ENCODE data around the gene NLRP12. TPM values are rescaled to one million over a fixed set of nuclear protein-coding genes. Genes with fewer than 3 reads are reported as not detected.

The NLRP12 gene
- polyA plus RNA-seq, 1 of the 3 experiments (the other 2 are of a cell fraction): 0.02 TPM

DNA sequence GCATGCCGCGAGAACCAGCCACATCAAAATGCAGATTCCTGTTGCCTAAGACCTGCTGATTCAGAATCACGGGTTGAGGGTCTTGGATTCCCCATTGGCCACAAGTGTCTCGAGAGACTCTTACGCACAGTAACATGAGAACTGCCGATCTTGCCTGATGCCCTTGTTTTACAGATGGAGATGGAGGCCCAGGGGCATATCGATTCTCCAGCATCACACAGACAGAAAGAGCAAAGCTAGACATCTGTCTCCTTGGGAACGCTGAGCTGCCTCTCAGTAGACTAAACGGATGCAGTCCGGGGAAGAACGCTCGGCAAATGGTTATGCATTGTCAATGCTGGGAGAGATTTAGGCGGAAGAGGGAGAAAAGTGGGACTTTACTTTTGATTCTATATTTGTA lies 5.4 kb downstream of the NLRP12 start (continued):
- TF ChIP-seq, protein P1, sequence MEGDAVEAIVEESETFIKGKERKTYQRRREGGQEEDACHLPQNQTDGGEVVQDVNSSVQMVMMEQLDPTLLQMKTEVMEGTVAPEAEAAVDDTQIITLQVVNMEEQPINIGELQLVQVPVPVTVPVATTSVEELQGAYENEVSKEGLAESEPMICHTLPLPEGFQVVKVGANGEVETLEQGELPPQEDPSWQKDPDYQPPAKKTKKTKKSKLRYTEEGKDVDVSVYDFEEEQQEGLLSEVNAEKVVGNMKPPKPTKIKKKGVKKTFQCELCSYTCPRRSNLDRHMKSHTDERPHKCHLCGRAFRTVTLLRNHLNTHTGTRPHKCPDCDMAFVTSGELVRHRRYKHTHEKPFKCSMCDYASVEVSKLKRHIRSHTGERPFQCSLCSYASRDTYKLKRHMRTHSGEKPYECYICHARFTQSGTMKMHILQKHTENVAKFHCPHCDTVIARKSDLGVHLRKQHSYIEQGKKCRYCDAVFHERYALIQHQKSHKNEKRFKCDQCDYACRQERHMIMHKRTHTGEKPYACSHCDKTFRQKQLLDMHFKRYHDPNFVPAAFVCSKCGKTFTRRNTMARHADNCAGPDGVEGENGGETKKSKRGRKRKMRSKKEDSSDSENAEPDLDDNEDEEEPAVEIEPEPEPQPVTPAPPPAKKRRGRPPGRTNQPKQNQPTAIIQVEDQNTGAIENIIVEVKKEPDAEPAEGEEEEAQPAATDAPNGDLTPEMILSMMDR (IDR thresholded peaks at IDR 0.05): no peak
- TF ChIP-seq MXI1 (IDR thresholded peaks at IDR 0.05; ENCODE audit: low read depth, low read length) (no peak), EZH2phosphoT487 (IDR thresholded peaks at IDR 0.05; ENCODE audit: borderline replicate concordance, low read depth) (no peak), FOXJ3 (CRISPR knock-in tag; IDR thresholded peaks at IDR 0.05) (no peak), RXRA (IDR thresholded peaks at IDR 0.05; ENCODE audit: borderline replicate concordance, low read depth) (no peak)

DNA sequence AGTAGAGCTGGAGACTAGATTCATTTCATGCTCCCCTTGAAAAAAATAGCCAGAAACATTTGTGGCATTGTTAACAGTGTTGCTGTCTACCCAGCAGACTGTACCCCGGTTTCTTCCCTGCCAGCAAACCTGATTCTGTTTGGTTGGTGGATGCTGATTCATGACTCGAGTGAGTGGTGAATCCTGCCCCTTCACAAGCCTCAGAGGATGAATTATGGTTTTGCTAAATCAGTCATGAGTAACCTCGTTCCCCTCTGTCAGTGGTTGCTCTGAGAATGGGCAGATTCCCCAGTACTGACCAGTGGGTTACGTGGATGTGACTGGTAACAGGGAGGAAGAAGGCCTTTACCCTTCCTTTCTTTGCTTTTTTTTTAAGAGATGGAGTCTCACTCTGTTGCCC lies 10.1 kb downstream of the NLRP12 start:
- no peak overlapping the region for H2AFZ ChIP-seq (ENCODE audit: low read depth)
- H3K4me3 ChIP-seq (ENCODE audit: low read depth in 2 of 2, low read length in 1 of 2): no peak overlapping the region
- no peak overlapping the region for H3K27ac ChIP-seq (ENCODE audit: low read depth in 2 of 2, low read length in 1 of 2)
- 10% methylated on average over 4 of the region's 4 CpGs for whole genome bisulfite sequencing (ENCODE audit: low lambda C conversion rate)
- H4K20me1 ChIP-seq (ENCODE audit: insufficient read depth): no peaks in the 10 kb centered on the region
- no peak overlapping the region for H3K9ac ChIP-seq
- no peaks in the 10 kb centered on the region for H3K79me2 ChIP-seq (ENCODE audit: insufficient read depth)
- no peaks in the 10 kb centered on the region for H3K4me1 ChIP-seq (ENCODE audit: control insufficient read depth in 1 of 2, insufficient read depth in 2 of 2, low read depth in 1 of 2, low read length in 1 of 2)
- TF ChIP-seq, protein P2, sequence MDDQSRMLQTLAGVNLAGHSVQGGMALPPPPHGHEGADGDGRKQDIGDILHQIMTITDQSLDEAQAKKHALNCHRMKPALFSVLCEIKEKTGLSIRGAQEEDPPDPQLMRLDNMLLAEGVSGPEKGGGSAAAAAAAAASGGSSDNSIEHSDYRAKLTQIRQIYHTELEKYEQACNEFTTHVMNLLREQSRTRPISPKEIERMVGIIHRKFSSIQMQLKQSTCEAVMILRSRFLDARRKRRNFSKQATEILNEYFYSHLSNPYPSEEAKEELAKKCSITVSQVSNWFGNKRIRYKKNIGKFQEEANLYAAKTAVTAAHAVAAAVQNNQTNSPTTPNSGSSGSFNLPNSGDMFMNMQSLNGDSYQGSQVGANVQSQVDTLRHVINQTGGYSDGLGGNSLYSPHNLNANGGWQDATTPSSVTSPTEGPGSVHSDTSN (IDR thresholded peaks at IDR 0.05): peak; percentile 70
- peak; percentile 29; the same call in 1 of the 2 replicates for TF ChIP-seq TCF12 (IDR thresholded peaks at IDR 0.05)
- no peak for TF ChIP-seq RCOR1 (IDR thresholded peaks at IDR 0.05; ENCODE audit: low read length)
- H3K4me2 ChIP-seq: no peak overlapping the region
- H3K9me3 ChIP-seq: no peaks in the 10 kb centered on the region
- ChIA-PET POLR2A (no interaction called here), CTCF (interaction anchor here (1.8 to 2.6 kb wide), 2 partner anchors 21 to 210 kb away, joined by 5 to 8 read pairs; no protein-coding TSS in a partner anchor)
- DNase-seq: no peak
- no peaks in the 10 kb centered on the region for H3F3A ChIP-seq (replicated peaks; ENCODE audit: insufficient read depth)
- peaks cover 33% of the 10 kb centered on the region for H3K27me3 ChIP-seq (ENCODE audit: insufficient read depth)
- H3K9me2 ChIP-seq: no peaks in the 10 kb centered on the region
- H3K36me3 ChIP-seq (replicated peaks in 1 of 2; ENCODE audit: control insufficient read depth in 1 of 2, insufficient read depth in 2 of 2, low read length in 1 of 2): no peaks in the 10 kb centered on the region

DNA sequence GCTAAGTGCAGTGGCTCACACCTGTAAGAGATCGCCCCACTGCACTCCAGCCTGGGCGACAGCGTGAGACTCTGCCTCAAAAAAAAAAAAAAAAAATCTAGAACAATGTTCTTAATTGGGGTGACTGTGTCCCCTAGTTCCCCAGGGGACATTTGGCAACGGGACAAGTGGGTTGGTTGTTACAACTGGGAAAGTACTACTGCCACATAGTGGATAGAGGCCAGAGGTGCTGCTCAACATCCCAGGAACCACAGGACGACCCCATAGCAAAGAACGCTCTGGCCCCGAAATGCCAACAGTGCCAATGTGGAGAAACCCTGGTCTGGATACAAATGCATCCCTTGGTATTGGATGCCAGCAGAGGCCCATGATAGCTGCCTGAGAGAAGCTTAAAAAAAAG lies 11.8 kb downstream of the NLRP12 start:
- Histone ChIP-seq H2AFZ (ENCODE audit: low read depth) (no peak overlapping the region), H3K36me3 (replicated peaks in 1 of 2; ENCODE audit: control insufficient read depth in 1 of 2, insufficient read depth in 2 of 2, low read length in 1 of 2) (no peaks in the 10 kb centered on the region), H3K79me2 (ENCODE audit: insufficient read depth) (no peaks in the 10 kb centered on the region), H3K9ac (no peak overlapping the region), H3F3A (replicated peaks; ENCODE audit: insufficient read depth) (no peaks in the 10 kb centered on the region), H3K27me3 (ENCODE audit: insufficient read depth) (peaks cover 33% of the 10 kb centered on the region), H3K4me2 (no peak overlapping the region), H3K9me2 (no peaks in the 10 kb centered on the region), H3K27ac (ENCODE audit: low read depth in 2 of 2, low read length in 1 of 2) (no peak overlapping the region), H3K4me3 (ENCODE audit: low read depth in 2 of 2, low read length in 1 of 2) (no peak overlapping the region), H4K20me1 (ENCODE audit: insufficient read depth) (no peaks in the 10 kb centered on the region), H3K9me3 (no peaks in the 10 kb centered on the region), H3K4me1 (ENCODE audit: control insufficient read depth in 1 of 2, insufficient read depth in 2 of 2, low read depth in 1 of 2, low read length in 1 of 2) (no peaks in the 10 kb centered on the region)
- DNase-seq: peak; percentile 39
- 25% methylated on average over 7 of the region's 7 CpGs for WGBS (ENCODE audit: low lambda C conversion rate)
- ChIA-PET POLR2A (no interaction called here), CTCF (no interaction called here)
- TF ChIP-seq, protein P1 (IDR thresholded peaks at IDR 0.05): peak; percentile 46
- no peak for TF ChIP-seq RFX5 (IDR thresholded peaks at IDR 0.05; ENCODE audit: low read length)
